ENCODE results near the gene TMEM176B. TPM values are rescaled to one million over a fixed set of nuclear protein-coding genes. Genes with fewer than 3 reads are reported as not detected.
"Not testable (repeated sequence)": the region's sequence is repeated elsewhere in the genome, so short reads cannot be mapped to it uniquely, and the experiment has no call there.

Gene TMEM176B
- total RNA-seq, 1 donor from 2014 or later: not detected

GRCh38 chr7:150788474-150789269 lies 11.5 kb downstream of the TMEM176B start:
- DNase-seq: no peak

GRCh38 chr7:150787321-150788281 lies 12.6 kb downstream of the TMEM176B start:
- DNase-seq: no peak

- DNase-seq: no peak
Observed at GRCh38 chr7:150784954-150785353, 15.2 kb downstream of the TMEM176B start.

GRCh38 chr7:150784120-150784736 lies 15.9 kb downstream of the TMEM176B start:
- peak; percentile 52 for DNase-seq

- no peak for DNase-seq
Observed at GRCh38 chr7:150781961-150782360, 18.2 kb downstream of the TMEM176B start.

- no peak for DNase-seq
Observed at GRCh38 chr7:150781103-150781502, 19.1 kb downstream of the TMEM176B start.

- no peak for DNase-seq
Observed at GRCh38 chr7:150780292-150780691, 19.9 kb downstream of the TMEM176B start.

- DNase-seq: peak; percentile 87
Observed at GRCh38 chr7:150778738-150779301, 21.3 kb downstream of the TMEM176B start.

GRCh38 chr7:150778014-150778737 lies 22.0 kb downstream of the TMEM176B start:
- DNase-seq: no peak

- DNase-seq: not testable (repeated sequence)
Observed at GRCh38 chr7:150774131-150774530, 26.0 kb downstream of the TMEM176B start.

GRCh38 chr7:150769768-150770167 lies 30.4 kb downstream of the TMEM176B start:
- DNase-seq: no peak

- peak; percentile 11 for DNase-seq
Observed at GRCh38 chr7:150766334-150766709, 33.8 kb downstream of the TMEM176B start.

- no peak for DNase-seq
Observed at GRCh38 chr7:150759479-150759878, 40.7 kb downstream of the TMEM176B start.

GRCh38 chr7:150756858-150757257 lies 43.3 kb downstream of the TMEM176B start:
- peak; percentile 83 for DNase-seq

GRCh38 chr7:150756166-150756565 lies 44.0 kb downstream of the TMEM176B start:
- DNase-seq: no peak

- DNase-seq: peak; percentile 90
Observed at GRCh38 chr7:150755473-150756099, 44.6 kb downstream of the TMEM176B start.

GRCh38 chr7:150754951-150755350 lies 45.2 kb downstream of the TMEM176B start:
- peak; percentile 21 for DNase-seq

- DNase-seq: peak; percentile 88
Observed at GRCh38 chr7:150753826-150754603, 46.1 kb downstream of the TMEM176B start.

GRCh38 chr7:150753239-150753638 lies 46.9 kb downstream of the TMEM176B start:
- DNase-seq: no peak

GRCh38 chr7:150751702-150752101 lies 48.5 kb downstream of the TMEM176B start:
- no peak for DNase-seq

GRCh38 chr7:150748376-150748775 lies 51.8 kb downstream of the TMEM176B start:
- no peak for DNase-seq

Data from dermis blood vessel endothelial cell (primary cell).